ENCODE measurements around the gene PTPN23.
"Not testable (repeated sequence)": the region's sequence is repeated elsewhere in the genome, so short reads cannot be mapped to it uniquely, and the experiment has no call there.

PTPN23 gene

GRCh38 chr3:47348411-47349154 lies 32.2 kb upstream of the PTPN23 start:
- no peak for TF ChIP-seq Cebpa-rat (IDR thresholded peaks at IDR 0.05)
- Histone ChIP-seq H3K9me3 (no peaks in the 10 kb centered on the region), H3K4me1 (peaks cover 40% of the 10 kb centered on the region), H3K4me3 (no peak overlapping the region), H3K9ac (no peak overlapping the region), H3K4me2 (no peak overlapping the region), H4K20me1 (no peaks in the 10 kb centered on the region), H3K36me3 (peaks cover 19% of the 10 kb centered on the region), H3K27ac (no peak overlapping the region), H3K27me3 (no peaks in the 10 kb centered on the region)

GRCh38 chr3:47355010-47355409 lies 25.8 kb upstream of the PTPN23 start:
- no peak for TF ChIP-seq Cebpa-rat (IDR thresholded peaks at IDR 0.05)
- H3K36me3 ChIP-seq: 0 out of 2 replicates have a peak, but pooled peaks cover 9% of the 10 kb centered on the region
- no peak overlapping the region for H3K27ac ChIP-seq
- no peak overlapping the region for H3K4me3 ChIP-seq
- no peaks in the 10 kb centered on the region for H4K20me1 ChIP-seq
- peaks cover 42% of the 10 kb centered on the region for H3K9me3 ChIP-seq
- no peaks in the 10 kb centered on the region for H3K27me3 ChIP-seq
- H3K4me1 ChIP-seq: no peaks in the 10 kb centered on the region
- H3K4me2 ChIP-seq: no peak overlapping the region
- H3K9ac ChIP-seq: no peak overlapping the region

- Histone ChIP-seq H3K4me3 (no peak overlapping the region), H3K9me3 (peaks cover 52% of the 10 kb centered on the region), H3K9ac (no peak overlapping the region), H3K36me3 (0 out of 2 replicates have a peak, but pooled peaks cover 9% of the 10 kb centered on the region), H4K20me1 (no peaks in the 10 kb centered on the region), H3K27me3 (no peaks in the 10 kb centered on the region), H3K4me1 (no peaks in the 10 kb centered on the region), H3K27ac (no peak overlapping the region), H3K4me2 (no peak overlapping the region)
- no peak for TF ChIP-seq Cebpa-rat (IDR thresholded peaks at IDR 0.05)
Observed at GRCh38 chr3:47356201-47356600, 24.6 kb upstream of the PTPN23 start.

- no peaks in the 10 kb centered on the region for H3K27me3 ChIP-seq
- peaks cover 68% of the 10 kb centered on the region for H3K9me3 ChIP-seq
- H4K20me1 ChIP-seq: no peaks in the 10 kb centered on the region
- no peak overlapping the region for H3K9ac ChIP-seq
- no peak overlapping the region for H3K27ac ChIP-seq
- H3K36me3 ChIP-seq: 0 out of 2 replicates have a peak, but pooled peaks cover 9% of the 10 kb centered on the region
- no peak overlapping the region for H3K4me3 ChIP-seq
- TF ChIP-seq Cebpa-rat (IDR thresholded peaks at IDR 0.05): no peak
- no peak overlapping the region for H3K4me2 ChIP-seq
- H3K4me1 ChIP-seq: peaks cover 14% of the 10 kb centered on the region
Observed at GRCh38 chr3:47359323-47359722, 21.5 kb upstream of the PTPN23 start.

- H3K27me3 ChIP-seq, H3K27ac ChIP-seq, H4K20me1 ChIP-seq, H3K36me3 ChIP-seq, H3K4me2 ChIP-seq, H3K9ac ChIP-seq, H3K4me3 ChIP-seq: not testable (repeated sequence)
- H3K4me1 ChIP-seq: peaks cover 14% of the 10 kb centered on the region
- H3K9me3 ChIP-seq: peaks cover 68% of the 10 kb centered on the region
Observed at GRCh38 chr3:47360110-47360517, 20.7 kb upstream of the PTPN23 start.

- H3K9me3 ChIP-seq: peaks cover 49% of the 10 kb centered on the region
- H3K27me3 ChIP-seq: no peaks in the 10 kb centered on the region
- peaks cover 14% of the 10 kb centered on the region for H3K4me1 ChIP-seq
- no peak for TF ChIP-seq Cebpa-rat (IDR thresholded peaks at IDR 0.05)
- H3K9ac ChIP-seq: no peak overlapping the region
- peak overlapping the region; percentile 42 for H3K4me3 ChIP-seq
- peak overlapping the region; percentile 65 for H3K4me2 ChIP-seq
- 0 out of 2 replicates have a peak, but pooled peaks cover 9% of the 10 kb centered on the region for H3K36me3 ChIP-seq
- peak overlapping the region; percentile 28 for H3K27ac ChIP-seq
- H4K20me1 ChIP-seq: no peaks in the 10 kb centered on the region
Observed at GRCh38 chr3:47362701-47363100, 18.1 kb upstream of the PTPN23 start.

GRCh38 chr3:47365213-47366153 lies 15.3 kb upstream of the PTPN23 start:
- no peak overlapping the region for H3K4me3 ChIP-seq
- peaks cover 22% of the 10 kb centered on the region for H3K9me3 ChIP-seq
- TF ChIP-seq Cebpa-rat (IDR thresholded peaks at IDR 0.05): no peak
- H3K27ac ChIP-seq: no peak overlapping the region
- no peaks in the 10 kb centered on the region for H3K36me3 ChIP-seq
- H3K4me1 ChIP-seq: peaks cover 14% of the 10 kb centered on the region
- H3K9ac ChIP-seq: no peak overlapping the region
- no peaks in the 10 kb centered on the region for H3K27me3 ChIP-seq
- H3K4me2 ChIP-seq: no peak overlapping the region
- no peaks in the 10 kb centered on the region for H4K20me1 ChIP-seq

- Histone ChIP-seq H3K9ac (no peak overlapping the region), H3K27ac (no peak overlapping the region), H3K4me1 (peaks cover 14% of the 10 kb centered on the region), H4K20me1 (no peaks in the 10 kb centered on the region), H3K27me3 (no peaks in the 10 kb centered on the region), H3K36me3 (no peaks in the 10 kb centered on the region), H3K4me3 (no peak overlapping the region), H3K4me2 (no peak overlapping the region), H3K9me3 (peaks cover 9% of the 10 kb centered on the region)
- TF ChIP-seq Cebpa-rat (IDR thresholded peaks at IDR 0.05): no peak
Observed at GRCh38 chr3:47366833-47367232, 14.0 kb upstream of the PTPN23 start.

GRCh38 chr3:47367631-47368030 lies 13.2 kb upstream of the PTPN23 start:
- no peak for TF ChIP-seq Cebpa-rat (IDR thresholded peaks at IDR 0.05)
- no peaks in the 10 kb centered on the region for H3K36me3 ChIP-seq
- H3K4me2 ChIP-seq: no peak overlapping the region
- H3K9me3 ChIP-seq: peaks cover 2% of the 10 kb centered on the region; the same call in 1 of the 2 replicates
- H3K27me3 ChIP-seq: no peaks in the 10 kb centered on the region
- H3K9ac ChIP-seq: no peak overlapping the region
- no peak overlapping the region for H3K4me3 ChIP-seq
- H3K27ac ChIP-seq: no peak overlapping the region
- no peaks in the 10 kb centered on the region for H4K20me1 ChIP-seq
- peaks cover 7% of the 10 kb centered on the region for H3K4me1 ChIP-seq

GRCh38 chr3:47370020-47370419 lies 10.8 kb upstream of the PTPN23 start:
- H3K4me2 ChIP-seq, H3K27ac ChIP-seq, H3K9me3 ChIP-seq, H4K20me1 ChIP-seq, H3K4me1 ChIP-seq, H3K36me3 ChIP-seq, H3K4me3 ChIP-seq, H3K27me3 ChIP-seq, H3K9ac ChIP-seq: not testable (repeated sequence)

All from BLaER1 (cell line).